GM04503 (cell line): ENCODE data around the gene MTFR1L.
"Not testable (repeated sequence)": the region's sequence is repeated elsewhere in the genome, so short reads cannot be mapped to it uniquely, and the experiment has no call there.

ENCODE experiments used
- DNase-seq: peaks from one replicate; pipeline ENCODE4 v3.0.0-alpha.2; 2012; ENCODE audit warnings: low read depth

Gene MTFR1L

DNA sequence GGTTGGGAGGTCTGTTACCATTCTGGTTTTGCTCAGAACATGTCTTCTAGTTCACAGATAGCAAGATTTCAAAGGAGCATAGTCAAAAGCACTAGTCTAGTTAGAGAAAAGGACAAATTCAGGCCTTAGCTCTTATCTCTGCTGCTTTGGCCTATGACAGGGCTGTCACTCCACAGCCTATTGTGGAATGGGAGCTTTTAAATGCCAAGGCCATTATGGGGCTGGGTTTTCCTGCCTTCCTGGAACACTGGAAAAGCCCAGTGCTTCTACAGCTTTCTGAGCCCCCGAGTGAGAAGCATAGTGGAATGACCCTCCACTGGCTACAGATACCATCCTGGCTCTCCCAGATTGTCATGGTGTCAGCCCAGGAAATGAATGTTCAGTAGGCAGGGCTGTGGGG, 9.3 kb downstream of the MTFR1L start:
- DNase-seq, result no peak

DNA sequence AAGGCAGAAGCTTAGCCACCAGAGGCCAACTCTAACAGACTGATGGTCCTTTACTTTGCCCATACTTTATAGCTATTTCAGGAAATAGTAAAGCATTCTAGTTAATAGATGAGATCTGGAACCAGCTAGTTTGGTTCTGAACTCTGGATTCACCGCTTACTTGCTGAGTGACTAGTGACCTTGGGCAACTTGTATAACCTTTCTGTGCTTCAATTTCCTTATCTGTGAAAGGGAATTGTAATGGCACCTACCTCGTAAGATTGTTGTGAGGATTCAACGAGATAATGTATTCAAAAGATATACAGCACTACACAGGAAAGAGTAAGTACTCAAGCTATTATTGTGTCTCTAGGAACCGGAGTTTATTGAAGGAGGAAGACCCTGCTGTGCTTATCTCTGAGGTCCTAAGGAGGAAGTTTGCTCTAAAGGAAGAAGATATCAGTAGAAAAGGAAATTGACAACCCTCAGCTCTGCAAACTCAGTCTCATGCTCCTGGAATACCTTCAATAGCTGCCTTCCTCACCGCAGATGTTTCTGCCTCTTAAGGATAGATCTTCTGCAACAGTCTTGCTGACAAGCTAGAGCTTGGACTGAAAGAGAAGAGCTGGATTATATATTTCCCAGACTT, 11.9 kb downstream of the MTFR1L start:
- DNase-seq, result no peak

DNA sequence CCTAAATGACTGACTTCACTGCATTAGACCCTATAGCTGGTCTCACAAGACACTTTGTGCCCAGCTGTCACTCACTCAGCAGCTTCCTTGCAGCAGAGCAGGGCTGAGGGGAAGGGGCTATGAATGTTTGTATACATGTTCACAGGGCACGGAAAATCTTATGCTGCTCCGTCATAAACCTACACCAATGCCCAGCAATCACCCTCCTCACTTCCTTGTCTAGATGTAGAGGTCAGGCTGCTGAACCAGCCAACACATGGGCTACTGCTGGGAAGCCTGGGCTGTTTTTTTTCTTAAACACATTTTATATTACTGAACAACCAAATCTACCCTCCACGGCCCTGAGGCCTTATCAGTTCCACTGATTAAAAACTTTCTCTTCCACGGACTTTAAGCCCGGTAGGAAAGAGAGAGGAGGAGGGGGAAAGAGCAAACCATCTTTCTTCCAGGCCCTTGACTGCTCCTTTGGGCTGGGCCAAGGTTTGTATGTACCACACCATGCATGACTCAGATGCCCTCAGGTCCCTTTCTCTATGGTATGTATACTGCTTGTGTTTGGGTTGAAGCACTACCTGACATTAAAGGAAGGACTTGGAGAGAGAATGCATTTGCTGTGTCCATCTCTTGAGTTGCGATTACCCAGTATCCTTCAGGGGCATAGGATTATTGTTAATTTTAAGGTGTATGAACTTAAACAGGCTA, 12.7 kb downstream of the MTFR1L start:
- DNase-seq, result no peak

DNA sequence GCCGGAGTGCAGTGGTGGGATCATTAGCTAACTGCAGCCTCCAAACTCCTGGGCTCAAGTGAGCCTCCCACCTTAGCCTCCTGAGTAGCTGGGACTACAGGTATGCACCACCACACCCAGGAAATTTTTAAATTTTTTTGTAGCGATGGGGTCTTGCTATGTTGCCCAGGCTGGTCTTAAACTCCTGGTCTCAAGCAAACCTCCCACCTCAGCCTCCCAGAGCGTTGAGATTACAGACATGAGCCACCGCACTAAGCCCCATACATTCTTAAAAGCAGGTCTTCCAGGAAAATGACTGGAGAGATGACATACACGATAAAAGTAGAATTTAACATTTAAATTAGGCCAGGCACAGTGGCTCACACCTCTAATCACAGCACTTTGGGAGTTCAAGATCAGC, 13.4 kb downstream of the MTFR1L start:
- DNase-seq, result no peak

DNA sequence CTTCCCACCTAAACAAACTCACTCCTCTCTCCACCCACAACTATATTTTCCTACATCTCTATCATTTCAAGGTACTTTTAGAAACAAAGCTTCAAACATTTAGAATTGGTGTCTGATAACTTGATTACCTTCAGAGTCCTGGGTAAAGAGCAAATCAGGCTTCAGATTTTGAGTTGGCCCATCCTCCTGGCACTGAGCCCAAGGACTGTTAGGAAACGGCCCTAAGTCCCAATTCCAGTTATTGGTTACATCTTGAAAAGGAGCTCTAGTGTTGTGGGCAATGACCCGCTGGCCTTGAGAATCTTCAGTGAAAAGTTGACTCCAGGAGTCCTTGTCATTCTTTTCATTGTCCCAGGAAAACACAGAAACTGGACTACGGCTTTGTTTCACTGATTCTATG, 15.1 kb downstream of the MTFR1L start:
- no peak for DNase-seq

DNA sequence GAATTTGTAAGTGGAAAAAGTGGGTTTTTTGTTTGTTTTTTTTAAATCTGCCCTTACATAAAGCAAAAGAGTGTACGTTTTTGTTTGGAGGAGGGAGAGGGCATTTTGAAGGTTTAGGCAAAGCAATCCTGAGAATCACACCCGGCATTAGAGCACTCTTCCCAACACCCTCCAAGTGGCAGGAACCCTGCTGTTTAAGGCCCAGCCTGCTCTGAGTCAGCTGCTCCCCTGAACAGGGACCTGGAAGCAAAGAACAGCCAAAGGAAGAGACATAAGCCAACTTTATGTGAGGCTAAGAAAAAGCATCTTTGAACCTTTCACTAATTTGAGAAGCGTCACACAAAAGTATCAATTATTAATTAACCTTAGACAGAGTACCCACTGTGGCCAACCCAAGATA, 16.9 kb downstream of the MTFR1L start:
- DNase-seq, result no peak

DNA sequence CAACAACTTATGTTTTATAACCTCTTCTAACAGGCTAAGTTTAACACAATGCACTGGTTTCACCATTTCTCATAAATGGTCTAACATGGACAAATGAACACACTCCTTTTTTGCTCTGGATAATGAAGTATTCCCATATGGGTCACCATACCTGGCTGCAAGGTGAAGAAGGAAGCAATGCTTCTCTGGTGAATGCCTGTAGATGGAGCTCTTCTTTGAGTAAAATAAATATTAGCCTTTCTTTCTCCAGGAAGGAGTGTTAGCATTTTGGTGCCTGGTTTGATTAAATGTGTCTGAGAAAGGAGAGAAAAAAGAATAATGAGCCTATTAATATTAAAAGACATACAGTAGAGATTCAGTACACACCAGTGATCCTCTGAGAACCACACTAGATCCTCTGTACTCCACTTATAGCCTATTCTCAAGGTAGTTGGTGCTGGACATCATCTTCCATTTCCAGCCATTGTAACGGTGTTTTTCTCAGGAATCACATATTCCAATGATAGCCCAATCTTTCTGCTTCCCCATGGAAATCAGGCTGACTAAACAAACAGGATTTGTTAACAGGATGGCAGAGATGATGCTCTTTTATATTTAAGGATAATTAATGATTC, 17.6 kb downstream of the MTFR1L start:
- no peak for DNase-seq

DNA sequence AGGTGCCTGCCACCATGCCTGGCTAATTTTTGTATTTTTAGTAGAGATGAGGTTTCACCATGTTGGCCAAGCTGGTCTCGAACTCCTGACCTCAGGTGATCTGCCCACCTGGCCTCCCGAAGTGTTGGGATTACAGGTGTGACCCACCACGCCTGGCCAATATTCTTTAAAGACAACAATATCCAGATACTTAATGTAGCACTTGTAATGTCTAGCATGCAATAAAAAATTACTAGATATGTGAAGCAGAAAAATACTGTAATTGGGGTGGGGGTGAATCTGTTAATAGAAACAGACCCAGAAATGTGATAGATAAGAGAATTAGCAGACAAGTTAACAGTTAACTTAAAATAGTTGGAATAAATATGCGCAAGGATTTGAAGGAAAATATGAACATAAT, 20.1 kb downstream of the MTFR1L start:
- DNase-seq, result not testable (repeated sequence)

DNA sequence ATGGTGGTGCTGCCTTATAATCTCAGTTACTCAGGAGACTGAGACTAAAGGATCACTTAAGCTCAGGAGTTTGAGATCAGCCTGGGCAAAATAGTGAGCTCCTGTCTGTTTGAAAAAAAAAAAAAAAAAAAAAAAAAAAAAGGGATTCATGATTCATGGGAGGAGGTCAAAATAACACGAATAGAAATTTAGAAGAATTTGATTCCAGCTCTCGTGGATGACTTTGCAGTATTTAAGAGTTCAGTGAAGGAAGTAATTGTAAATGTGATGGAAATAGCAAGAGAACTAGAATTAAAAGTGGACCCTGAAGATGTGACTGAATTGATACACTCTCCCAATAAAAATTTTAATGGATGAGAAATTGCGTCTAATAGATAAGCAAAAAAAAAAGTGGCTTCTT, 23.7 kb downstream of the MTFR1L start:
- DNase-seq, result no peak

DNA sequence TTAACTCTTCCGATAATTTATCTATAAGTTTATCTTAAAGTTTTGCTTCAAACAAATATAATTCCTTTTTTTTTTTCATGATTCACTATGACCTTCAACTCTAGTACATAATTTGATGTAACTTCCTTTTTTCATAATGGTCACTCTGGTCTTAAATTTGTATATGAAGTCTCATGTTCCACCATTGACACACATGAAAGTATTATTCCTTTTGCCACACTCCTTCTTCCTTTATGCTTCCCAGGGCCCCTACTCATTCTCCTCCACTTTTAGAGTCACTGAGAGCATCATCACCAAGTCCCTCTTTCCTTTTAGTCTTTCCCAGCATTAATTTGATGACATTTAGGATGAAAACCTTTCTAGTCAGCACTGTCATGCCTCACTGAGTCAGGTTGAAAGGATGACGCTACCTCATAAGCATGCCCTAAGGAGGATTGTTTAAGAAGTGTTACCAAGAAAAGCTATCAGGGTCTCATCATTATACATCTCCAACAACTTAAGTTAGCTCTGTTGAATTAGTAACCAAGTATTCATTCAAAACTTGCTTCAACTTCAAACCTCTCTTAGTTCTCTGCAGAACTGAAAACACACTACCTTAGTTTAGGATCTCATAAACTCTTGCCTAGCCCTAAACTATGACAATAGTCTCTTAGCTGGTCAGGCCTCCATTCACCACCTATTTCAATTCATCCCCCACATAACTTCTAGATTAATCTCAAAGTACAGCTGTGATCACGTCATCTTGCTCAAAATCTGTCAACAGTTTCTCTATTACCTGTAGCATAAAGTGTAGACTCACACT, 25.0 kb downstream of the MTFR1L start:
- DNase-seq, result no peak

DNA sequence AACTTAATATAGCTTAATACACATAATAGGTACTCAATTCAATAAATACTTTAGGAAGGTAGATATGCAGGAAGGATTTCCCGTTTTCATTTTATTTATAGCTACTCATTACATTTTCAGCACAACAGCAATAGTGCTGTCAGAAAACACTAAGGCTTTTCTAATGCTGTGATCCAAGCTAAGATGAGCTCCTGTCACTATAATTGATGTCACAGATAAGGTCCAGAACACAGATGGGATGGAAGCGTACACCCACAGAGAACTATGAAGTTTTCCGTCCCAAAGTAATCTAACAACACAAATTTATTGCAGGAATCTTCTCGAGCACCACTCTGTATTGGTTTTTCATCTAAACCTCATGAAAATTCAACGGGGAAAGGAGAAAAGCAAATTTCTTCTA, 25.9 kb downstream of the MTFR1L start:
- DNase-seq, result no peak

DNA sequence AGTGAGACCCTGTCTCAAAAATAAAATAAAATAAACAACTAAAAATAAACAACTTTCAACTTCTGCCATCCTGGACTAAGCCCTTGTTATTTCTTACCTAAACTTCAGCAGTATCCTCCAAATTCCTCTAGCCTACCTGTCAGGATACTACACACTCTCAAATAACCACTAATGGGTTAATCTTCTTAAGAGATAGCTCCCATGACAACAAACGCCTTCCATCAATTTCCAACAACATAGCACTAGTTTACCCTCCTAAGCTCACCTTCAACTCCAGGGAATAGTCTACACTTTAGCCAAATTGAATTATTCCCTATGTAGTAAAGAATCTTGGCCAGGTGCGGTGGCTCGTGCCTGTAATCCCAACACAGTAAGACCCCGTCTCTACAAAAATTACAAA, 28.2 kb downstream of the MTFR1L start:
- DNase-seq, result no peak

DNA sequence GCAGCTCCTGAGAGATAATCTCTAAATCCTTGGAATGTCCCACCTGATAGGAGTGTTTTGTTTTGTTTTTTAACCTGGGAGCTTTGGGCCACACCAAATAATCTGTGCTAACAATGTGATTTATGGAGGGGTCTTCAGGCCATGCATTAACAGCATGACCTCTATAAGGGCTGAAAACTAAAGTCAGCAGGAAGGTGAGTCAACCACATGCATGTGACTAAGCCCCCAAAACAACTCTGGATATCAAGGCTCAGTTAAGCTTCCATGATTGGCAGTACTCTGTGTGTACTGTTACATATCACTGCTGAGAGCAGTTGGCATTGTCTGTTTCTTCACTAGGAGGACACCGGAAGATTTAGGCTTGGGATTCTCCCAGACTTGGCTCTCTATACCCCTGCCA, 28.8 kb downstream of the MTFR1L start:
- DNase-seq, result no peak

DNA sequence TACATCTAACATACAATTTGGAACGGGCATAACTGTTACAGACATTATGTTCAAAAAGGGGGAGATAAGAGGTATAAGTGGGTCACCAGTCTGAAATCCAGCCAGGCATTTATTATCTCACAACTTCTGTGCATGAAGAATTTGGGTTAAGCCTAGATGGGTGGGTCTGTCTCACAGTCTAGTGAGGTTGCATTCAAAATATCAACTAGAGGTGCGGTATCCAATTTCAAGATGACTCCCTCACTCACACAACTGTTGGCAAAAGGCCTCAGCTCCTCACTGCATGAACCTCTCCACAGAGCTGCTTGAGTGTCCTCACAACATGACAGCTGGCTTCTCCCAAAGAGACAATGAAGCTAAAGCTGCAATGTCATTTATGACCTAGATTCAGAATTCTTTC, 34.8 kb downstream of the MTFR1L start:
- no peak for DNase-seq

DNA sequence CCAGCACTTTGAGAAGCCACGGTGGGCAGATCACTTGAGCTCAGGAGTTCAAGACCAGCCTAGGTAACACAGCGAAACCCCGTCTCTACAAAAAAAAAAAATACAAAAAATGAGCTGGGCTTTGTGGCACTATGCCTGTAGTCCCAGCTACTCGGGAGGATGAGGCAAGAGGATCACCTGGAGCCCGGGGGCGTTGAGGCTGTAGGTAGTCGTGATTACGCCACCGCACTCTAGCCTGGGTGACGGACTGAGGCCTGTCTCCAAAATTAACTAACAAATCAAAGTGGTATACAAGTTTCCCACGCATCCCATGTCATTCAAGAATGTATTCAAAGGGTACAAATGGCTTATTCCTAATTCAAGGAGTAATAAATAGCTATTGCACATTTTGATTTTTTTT, 37.1 kb downstream of the MTFR1L start:
- DNase-seq, result no peak

DNA sequence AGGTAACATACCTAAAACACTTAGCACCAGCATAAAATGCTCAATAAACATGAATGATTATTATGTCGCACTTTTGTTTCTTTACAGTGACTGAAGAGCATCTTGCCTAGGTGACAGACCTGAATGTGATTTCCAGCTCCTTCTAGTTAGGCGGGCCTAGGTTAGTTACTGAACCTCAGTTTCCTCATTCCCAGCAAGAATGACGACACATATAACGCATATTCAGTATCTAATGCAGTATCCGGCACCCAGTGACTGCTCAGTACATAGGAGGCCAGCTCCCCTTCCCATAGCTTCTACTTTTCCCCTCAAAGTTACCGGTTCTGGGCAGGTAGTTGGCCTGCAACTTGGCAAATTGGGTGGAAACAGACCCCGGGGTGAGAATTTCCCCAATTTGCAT, 38.7 kb downstream of the MTFR1L start:
- no peak for DNase-seq

DNA sequence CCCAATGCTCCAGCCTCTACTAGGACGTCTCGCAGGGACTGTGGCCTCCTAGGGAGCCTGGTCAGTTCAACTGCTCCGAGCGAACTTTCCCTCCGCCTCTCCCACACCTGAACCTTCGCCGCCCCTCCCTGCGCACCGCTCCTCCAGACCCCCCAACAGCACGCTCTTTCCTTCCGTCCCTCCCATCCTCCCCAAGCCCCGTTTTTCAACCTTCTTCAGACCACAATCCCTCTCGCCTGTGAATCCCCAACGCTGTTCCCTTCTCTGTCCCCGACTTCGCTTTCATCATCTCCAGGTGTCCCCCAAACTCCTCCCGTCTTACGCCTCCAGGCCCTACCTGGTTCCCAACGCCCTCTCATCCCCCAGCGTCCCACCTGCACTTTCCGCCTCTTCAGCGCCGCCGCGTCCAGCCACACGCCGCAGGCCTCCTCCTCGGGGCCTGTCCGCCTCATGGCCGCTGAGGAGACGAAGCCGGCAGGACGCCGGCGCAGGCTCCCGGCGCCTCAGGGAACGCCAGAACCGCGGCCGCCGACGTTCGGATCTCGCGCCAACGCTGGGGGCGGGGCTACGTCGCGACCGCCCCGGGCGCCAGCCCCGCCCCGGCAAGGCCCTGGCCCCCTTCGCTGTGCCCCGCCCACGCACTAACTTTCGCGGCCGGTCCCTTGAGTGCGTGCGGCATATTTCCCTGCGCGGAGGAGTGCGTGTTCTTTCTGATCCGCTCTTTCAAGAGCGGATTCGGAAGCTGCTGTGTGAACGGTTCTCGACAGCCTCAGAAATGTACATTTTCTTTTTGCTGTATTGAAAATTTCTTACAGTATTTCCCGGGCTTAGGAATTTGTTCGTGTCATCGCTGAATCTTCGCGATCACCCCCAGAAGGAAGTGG, 39.4 kb downstream of the MTFR1L start, which contains the start of gene AUNIP:
AUNIP (minus strand) TSS at position 552 of the 884 bp plus-strand sequence; CDS start at position 452, 100 bp downstream.
- peak; percentile 45 for DNase-seq

DNA sequence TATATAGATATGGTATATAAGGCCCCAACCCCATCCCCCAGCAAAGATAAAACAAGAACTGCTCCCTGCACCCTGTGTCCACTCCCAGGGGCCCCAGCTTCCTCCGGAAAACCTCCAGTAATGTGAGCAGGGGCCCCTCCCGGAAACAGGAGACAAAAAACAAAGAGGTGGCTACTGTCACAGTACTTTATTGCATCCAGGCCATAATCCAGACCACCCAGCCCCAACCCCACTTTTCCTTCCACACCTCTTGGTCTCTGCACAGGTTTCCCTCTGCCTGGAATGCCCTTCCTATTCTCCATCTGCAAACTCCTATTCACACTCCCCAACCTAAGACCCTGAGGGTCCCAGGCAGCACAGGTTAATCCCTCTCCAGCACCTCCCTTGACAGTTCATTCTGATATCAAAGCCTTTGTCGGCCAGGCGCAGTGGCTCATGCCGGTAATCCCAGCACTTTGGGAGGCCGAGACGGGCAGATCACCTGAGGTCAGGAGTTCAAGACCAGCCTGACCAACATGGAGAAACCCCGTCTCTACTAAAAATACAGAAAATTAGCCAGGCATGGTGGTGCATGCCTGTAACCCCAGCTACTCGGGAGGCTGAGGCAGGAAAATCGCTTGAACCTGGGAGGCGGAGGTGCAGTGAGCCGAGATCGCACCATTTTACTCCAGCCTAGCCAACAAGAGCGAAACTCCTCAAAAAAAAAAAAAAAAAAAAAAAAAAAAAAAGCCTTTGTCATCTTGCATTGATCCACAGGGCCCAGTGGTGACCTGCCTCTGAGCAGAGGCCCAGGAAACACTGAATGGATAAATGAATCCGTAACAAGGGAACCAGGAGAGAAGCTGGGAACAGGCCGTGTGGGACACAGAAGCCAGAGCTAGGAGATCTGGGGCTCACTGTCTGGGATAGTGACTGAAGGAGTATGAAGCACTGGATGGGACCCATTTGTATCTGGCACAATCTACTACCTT, 41.8 kb downstream of the MTFR1L start:
- DNase-seq, result no peak

DNA sequence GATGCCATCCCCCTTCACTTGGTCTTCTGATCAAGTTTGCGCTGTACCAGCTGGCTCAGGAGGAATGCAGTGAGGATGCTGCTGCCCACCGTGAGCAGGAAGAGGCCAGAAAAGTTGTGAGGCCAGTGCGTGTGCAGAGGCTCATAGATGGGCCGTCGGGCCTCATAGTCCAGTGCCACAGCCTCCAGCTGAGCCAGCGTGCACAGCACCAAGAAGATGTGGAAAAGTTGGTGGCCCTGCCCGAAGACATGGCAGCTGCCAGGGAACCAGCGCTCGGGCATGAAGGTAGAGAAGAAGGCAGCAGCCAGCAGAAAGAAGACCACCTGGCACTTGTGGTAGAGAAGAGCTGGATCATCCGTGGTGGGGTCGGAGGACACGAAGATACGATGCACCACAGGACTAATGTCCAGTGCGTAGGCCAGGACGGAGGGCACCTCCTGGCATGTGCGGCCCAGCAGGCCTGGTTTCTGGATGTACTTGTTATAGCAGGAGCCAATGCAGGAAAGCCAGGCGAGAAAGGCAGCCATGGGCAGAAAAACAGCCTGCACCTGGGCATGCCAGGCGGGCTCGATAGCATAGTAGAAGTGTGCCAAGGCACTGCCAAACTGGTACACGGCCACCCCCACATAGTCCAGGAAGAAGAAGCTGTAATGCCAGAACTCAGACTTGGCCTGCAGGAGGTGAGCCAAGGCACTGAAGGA, 43.2 kb downstream of the MTFR1L start:
- no peak for DNase-seq
